Lung microvascular endothelial cell (primary cell): ENCODE data around the gene RYR3. TPM values are rescaled to one million over a fixed set of nuclear protein-coding genes. Genes with fewer than 3 reads are reported as not detected.
A peak's percentile ranks its signal among the peaks of the same experiment; 100 is the strongest.

Experiments
- DNase-seq, 2 donors: peaks; one replicate each; pipeline versions ENCODE4 v3.0.0 to v3.0.0-alpha.2; 2010; ENCODE audit warnings: low read depth in 2 of 2
- total RNA-seq: library from RNA; depleted of rRNA; stranded (reverse); fragments of >200 nt; gene quantifications from 2 replicates; pipeline ENCODE4 v1.2.1, GENCODE V29; 2014

Gene RYR3
- total RNA-seq, 1 donor from 2014 or later, result not detected

DNA sequence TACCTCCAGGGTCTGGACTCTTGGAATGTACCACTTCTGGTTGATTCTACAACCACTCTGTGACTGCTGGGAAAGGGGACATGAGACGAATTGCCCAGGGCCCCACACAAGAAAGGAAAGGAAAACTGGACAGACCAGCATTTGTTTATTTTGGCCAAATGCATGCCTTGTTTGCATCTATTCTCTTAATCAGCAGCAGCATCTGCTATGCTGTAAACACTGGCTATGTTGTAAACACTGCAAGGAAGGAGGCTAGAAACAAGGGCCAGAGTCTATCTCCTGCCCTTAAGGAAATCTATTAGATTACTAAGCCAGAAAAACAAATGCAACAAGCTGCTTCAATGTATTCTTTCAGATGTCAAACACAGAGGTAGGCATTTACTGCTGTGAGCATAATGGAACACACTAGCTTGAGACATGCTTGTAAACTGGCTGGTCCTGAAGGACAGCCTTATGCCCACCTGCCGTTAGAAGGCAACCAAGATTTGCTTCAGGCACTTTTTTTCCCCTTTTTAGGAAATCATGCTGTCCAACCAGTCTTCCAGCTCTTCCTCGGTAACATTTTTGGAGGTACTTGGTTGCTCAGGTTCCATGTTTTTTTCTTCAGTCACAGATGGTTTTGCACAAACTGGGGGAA lies 555.5 kb downstream of the RYR3 start:
- no peak for DNase-seq

DNA sequence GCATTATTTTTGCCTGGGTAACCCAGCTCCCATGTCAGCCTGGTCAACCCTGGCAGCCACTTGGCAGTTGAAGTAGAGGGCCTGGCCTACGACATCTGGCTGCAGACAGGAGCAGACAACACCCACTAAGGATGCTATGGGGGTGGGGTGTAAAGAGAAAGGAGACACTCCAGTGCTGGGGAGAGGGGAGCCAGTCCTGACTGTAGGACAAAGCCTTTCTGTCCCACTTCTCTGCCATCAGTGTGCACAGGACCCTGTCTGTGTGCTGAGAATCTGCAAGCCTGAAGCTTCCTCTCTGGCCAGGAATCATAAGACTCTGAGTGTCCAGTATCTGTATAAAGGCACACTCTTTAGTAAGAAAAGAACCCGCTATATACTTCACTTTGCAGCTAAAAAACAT lies 561.2 kb downstream of the RYR3 start:
- DNase-seq, result no peak

DNA sequence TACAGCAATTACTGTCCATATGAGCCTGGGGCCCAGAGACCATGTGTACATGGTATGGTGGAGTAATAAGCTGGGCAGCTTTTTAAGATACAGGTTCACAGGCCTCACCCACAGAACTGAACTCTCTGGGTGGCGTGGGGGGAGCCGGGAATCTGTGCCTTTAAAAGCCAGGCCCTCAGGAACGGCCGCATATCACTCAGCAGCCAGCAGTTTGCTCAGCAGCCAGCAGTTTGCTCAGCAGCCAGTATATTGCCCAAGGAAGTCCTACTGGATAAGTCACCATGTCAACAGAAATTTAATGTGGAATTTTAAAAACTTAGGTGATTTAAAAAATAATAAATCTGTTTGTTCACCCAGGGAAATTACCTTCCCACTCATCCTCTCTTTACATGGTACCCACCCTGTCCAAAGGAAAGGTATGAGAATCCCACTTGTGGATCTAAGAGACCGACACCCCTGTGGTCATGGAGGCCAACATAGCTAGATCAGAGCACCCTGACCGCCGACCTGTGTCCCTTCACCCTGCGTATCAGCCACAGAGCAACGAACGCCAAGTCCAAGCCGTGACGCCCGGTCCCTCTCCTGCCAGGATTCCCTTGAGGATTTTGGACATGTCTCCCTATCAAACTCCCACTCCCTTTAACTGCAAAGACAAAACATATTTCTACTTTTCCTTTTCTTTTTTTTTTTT lies 561.8 kb downstream of the RYR3 start:
- DNase-seq, result no peak

DNA sequence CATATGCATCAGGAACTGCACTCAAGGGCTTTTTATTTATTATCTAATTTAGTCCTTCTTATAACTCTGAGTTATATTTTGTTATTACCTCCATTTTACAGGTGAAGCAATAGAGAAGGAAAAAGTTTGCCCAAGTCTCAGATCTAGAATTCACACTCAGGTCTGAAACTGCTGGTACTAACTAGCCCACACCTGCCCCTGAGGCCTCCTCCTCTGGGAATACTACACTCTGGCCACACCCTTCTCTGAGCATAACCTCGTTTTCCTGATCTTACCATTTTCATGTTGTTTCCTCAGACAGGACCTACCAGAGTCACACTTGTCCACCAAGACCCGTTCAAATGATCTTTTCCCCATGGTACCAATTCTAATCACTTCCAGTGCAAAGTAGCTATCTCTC lies 563.4 kb downstream of the RYR3 start:
- DNase-seq, result no peak

DNA sequence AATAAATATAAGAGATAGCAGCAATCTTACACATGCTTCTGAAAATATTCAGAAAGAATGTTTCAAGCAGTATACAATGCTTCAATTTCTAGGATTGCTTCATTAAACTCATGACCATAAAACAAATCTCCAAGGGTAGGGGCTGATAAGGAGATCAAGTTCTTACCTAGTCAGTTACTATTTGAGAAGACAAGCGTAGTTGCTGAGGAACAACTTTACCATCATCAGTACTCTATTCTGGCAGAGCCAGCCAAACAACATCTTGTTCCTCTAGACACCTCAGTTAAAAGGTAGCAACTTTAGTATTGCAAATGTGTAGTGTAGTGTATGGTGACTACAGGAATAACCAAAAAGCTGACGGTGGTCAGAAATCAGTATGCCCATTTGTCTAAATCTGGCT lies 572.2 kb downstream of the RYR3 start:
- no peak for DNase-seq

DNA sequence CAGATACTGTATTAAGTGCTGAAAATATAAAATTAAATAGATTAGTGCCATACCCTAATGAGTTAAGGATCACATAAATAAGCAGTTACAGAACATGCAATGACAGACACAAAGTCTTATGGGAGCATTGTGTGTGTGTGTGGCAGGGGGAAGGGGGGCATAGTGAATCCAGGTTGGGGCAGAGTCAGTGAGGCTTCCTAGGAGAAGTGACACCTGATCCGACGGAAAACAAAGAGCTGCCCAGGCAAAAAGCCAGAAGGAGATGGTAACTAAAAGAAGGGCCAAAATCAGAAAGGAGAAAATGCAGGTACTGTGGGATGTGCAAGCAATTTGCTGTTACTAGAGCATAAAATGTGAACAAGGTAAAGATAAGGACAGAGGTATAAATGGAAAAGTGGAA lies 577.4 kb downstream of the RYR3 start:
- no peak for DNase-seq

DNA sequence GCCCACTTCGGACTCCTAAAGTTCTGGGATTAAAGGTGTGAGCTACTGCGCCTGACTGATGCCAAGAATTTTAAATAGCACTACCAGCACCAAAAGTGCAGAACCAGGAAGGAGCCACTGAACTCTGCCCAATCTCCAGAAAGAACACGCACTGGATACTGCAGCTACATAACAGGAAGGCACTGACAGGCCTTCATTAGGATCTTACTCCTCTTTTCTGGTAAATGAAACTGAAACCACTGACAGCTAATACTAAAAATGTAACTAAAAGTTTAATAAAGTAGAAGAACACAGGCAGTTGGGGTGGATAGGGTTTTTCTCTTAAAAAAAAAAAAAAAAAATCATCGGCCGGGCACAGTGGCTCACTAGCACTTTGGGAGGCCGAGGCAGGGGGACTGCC lies 583.4 kb downstream of the RYR3 start:
- peak; percentile 37 for DNase-seq

DNA sequence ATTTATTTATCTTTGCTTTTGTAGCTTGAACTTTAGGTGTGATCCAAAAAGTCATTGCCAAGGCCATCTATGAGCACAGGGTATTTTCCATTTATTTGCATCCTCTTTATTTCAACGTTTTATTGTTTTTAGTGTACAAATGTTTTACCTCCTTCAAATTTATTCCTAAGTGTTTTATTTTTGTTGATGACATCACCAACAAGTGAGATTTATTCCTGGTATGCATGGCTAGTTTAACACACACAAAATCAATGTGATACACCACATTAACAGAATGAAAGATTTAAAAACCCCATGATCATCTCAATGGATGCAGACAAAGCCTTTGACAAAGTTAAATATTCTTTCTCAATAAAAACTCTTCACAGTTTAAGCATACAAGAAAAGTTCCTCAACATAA lies 591.3 kb downstream of the RYR3 start:
- no peak for DNase-seq

DNA sequence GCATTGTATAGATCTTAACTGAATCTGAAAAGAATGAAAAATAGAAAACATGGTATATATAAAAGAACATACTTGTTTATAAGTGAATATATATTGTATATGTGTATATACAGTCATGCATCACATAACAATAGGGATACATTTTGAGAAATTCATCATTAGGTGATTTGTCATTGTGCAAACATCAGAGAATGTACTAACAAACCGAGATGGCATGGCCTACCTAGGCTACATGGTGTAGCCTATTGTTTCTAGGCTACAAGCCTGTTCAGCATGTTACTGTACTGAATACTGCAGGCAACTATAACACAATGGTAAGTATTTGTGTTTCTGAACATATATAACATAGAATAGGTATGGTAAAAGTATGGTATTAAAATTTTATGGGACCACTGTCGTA lies 592.9 kb downstream of the RYR3 start:
- DNase-seq, result no peak

DNA sequence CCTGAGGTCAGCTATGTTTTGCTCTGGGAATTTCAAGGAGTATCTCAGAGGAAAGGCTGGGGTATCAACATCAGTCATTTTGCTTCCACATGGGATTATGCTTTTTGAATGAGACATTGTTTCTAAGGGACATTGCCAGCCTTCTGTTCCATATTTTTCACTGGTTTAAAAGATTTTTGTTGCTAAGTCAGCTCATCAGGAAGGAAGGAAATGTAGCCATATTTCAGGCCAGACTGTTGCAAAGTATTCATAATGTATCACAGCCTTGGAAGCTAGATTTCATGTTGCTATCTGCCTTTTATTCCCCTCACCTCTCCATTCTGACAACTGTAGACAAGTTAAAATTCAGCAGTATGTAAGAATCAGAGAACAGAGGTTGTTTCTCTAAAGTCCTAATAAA lies 596.6 kb downstream of the RYR3 start:
- DNase-seq, result peak; percentile 61 to 67

DNA sequence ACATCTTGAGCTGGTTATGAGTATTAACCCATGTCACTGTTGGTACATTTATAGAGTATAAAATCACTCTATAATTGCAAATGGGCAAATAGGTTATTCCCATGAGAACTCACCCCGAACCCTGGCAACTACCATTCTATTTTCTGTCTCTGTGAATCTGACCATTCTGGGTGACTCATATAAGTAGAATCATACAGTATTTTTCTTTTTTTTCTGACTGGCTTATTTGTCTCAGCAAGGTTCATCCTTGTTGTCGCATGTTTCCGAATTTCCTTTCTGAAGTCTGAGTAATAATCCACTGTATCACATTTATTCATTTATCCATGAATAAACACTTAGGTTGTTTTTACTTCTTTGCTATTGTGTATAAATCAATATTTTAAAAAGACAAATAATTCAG lies 597.6 kb downstream of the RYR3 start:
- DNase-seq, result peak; percentile 21 to 26

DNA sequence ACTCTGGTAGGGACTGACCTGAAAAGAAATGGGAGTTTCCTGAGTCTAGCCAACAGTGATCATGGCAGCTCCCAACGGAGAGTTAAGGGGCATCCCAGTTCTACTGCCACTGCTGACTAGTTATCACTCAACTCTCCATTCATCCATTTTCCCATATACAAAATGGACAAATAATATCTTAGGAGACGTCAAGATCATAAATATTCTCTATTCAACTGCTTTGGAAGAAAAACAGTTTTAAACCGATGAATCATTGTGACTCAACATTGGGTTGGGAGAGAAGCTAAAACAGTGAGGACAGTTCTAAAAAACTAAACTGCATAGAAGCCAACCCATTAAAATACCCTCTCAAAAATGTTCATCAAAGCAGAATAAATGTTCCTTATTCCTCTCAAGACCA lies 600.0 kb downstream of the RYR3 start:
- DNase-seq, result peak in 1 of 2 donors; percentile 29

DNA sequence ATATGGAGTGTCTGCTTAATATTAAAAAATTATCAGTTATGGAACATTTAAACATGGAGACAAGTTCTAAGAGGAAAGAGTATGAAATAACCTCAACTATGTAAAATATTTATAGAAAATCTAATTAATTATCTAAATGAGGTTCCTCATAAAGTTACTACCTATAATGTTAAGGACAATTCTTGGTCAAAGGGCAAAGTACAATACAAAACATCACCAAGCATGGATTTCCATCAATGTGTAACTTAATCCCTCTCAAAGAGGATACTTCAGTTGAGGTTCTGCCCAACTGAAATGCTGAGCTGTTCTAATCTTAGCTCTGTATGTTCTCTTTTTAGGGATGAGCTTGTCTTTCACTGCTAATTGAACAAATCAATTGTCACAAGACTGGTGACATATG lies 601.6 kb downstream of the RYR3 start:
- no peak for DNase-seq

DNA sequence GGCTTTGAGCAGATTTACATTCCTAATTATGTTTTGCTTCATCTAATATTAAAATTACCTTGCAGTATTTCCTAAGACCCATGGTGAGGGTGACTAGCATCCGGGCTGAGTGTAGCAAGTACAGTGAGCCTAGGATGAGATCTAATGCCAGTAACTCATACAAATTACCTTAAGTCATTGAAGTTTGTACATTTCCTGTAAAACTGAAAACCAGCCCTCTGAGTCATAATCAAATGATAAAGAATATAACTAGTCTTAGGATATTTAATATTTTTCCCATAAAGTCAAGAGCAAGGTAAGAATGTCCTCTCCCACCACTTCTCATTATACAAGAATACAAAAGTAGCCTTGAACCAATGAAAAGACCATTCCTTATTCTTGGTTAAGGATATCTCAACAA lies 602.7 kb downstream of the RYR3 start:
- peak in 1 of 2 donors; percentile 62 for DNase-seq

Other genes starting within 250 kb of the RYR3 start
- under 0.01 TPM in 2 replicates for gene FMN1, start 116.3 kb upstream of the RYR3 start, total RNA-seq